ENCODE data around the gene CD84.
"Not testable (repeated sequence)": the region's sequence is repeated elsewhere in the genome, so short reads cannot be mapped to it uniquely, and the experiment has no call there.

Gene CD84

GRCh38 chr1:160539990-160540858 is 39.1 kb downstream of the CD84 start:
- DNase-seq = no peak

- no peak for DNase-seq
These were observed 39.7 kb downstream of the CD84 start for GRCh38 chr1:160539684-160539989.

DNA sequence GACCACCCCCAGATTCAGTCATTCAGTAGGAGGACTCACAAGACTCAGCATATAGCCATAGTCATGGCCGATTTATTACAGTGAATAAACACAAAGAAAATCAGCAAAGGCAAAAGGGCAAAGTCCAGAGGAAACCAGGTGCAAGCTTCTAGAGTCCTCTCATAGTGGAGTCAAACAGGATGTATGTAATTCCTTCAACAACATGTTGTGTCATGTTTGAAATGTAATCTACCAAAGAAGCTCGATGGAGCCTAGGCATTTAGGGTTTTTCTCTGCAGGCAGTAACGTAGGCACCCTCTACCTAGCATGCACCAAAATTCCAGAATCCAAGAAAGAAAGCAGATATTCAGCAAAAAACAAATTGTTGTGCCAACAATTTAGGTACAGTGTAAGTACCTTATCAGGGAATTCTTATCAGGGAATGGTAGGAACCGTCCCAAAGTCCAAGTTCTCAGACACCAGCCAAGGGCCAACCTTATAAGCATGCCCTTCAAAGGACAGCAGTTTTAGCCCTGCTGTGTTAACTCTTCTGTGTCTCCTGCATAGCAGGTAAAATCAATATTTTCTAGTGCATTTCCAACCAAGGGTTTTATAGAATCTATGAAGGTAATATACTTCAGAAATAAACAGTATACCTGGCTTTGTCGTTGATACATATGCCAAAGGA is 40.2 kb downstream of the CD84 start:
- DNase-seq = no peak

- DNase-seq = no peak
These were observed 41.3 kb downstream of the CD84 start for GRCh38 chr1:160537714-160538665.

GRCh38 chr1:160534823-160535605 is 44.3 kb downstream of the CD84 start:
- DNase-seq = no peak

DNA sequence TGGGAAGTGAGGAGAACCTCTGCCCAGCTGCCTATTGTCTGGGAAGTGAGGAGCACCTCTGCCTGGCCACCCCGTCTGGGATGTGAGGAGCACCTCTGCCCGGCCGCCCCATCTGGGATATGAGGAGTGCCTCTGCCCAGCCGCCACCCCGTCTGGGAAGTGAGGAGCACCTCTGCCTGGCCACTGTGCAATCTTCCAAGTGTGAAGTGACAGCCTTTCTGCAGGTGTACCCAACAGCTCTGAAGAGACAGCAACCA is 46.8 kb downstream of the CD84 start:
- not testable (repeated sequence) for DNase-seq

- not testable (repeated sequence) for DNase-seq
These were observed 47.3 kb downstream of the CD84 start for GRCh38 chr1:160531809-160532556.

DNA sequence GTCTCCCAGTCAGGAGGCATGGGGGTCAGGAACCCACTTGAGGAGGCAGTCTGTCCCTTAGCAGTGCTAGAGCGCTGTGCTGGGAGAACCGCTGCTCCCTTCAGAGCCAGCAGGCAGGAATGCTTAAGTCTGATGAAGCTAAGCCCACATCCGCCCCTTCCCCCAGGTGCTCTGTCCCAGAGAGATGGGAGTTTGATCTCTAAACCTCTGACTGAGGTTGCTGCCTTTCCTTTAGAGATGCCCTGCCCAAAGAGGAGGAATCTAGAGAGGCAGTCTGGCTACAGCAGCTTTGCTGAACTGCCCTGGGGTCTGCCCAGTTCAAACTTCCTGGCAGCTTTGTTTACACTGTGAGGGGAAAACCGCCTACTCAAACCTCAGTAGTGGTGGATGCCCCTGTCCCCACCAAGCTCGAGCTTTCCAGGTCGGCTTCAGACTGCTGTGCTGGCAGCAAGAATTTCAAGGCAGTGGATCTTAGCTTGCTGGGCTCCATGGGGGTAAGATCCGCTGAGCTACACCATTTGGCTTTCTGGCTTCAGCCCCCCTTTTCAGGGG is 49.8 kb downstream of the CD84 start:
- DNase-seq = not testable (repeated sequence)

- not testable (repeated sequence) for DNase-seq
These were observed 55.5 kb downstream of the CD84 start for GRCh38 chr1:160523789-160524188.

GRCh38 chr1:160522622-160523345 is 56.5 kb downstream of the CD84 start, which contains the start of gene SLAMF6:
SLAMF6 (minus strand) TSS chr1:160523255; CDS start chr1:160523192, 63 bp downstream.
- DNase-seq = no peak

GRCh38 chr1:160522136-160522535 is 57.2 kb downstream of the CD84 start:
- DNase-seq = no peak

DNA sequence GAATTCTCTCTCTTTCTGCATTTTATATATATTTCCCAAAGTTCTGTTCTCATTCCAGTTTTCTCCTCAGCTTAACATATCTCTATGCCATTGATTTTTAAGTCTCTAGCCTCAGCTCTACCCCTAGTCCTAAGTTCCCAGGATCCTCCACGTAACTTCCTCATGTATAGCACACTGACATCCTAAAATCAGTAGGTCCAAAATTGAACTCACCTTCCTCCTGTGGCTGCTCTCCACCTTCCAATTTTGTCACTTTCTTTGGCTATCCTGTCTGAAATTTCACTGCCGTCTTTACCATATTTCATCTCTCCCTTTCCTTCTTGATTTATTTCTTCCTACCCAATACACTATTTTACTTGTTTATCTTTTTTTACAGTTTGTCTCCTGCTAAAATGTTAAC is 57.7 kb downstream of the CD84 start:
- no peak for DNase-seq

DNA sequence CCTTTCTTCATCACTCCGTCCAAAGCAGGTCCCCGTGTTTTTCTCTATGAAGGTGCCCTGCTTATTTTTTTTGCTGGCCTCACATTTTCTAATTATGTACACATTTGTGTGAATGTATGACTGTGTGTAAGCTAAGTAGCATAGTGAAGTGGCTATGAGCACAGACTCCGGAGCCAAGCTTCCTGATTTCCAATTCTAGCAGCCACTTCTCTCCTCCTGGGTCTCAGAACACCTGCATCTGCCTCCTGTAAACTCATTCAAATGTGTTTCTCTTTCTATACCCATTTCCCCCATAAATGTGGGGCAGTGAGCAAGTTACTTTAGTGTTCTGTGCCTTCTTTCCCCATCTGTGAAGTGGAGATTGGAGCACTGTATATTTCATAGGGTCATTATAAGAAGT is 58.3 kb downstream of the CD84 start:
- DNase-seq = no peak

DNA sequence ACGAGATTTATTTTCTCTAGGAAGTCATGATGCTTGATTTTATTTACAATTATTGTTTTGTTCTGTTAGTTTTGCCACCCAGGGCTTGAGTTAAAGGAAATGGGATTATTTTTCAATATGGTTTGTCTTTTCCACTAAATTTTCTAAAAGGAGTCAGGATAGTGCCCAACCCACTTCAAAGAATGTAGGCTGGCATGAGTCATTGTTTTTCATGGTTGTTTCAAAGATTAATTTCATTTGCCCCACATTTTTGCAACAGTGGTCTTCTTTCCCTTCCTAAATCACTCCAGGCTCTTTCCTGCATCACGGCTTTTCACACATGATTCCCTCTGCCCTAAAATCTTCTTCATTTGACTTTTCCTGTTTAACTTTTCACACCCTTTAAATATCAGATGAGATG is 58.7 kb downstream of the CD84 start:
- no peak for DNase-seq

- DNase-seq = no peak
These were observed 59.5 kb downstream of the CD84 start for GRCh38 chr1:160519642-160520435.

DNA sequence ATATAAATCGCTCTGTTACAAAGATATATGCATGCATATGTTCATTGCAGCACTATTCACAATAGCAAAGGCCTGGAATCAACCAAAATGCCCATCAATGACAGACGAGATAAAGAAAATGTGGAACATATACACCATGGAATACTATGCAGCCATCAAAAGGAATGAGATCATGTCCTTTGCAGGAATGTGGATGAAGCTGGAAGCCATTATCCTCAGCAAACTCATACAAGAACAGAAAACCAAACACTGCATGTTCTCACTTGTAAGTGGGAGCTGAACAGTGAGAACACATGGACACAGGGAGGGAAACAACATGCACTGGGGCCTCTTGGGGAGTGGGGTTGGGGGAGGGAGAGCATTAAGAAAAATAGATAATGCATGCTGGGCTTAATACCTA is 61.8 kb downstream of the CD84 start:
- not testable (repeated sequence) for DNase-seq

- DNase-seq = not testable (repeated sequence)
These were observed 63.4 kb downstream of the CD84 start for GRCh38 chr1:160515908-160516307.

GRCh38 chr1:160504651-160505050 is 74.6 kb downstream of the CD84 start:
- no peak for DNase-seq

GRCh38 chr1:160503087-160503486 is 76.2 kb downstream of the CD84 start:
- no peak for DNase-seq

Measured in DMS 273 treated with DMSO at 0.1 percent for 48 hours (cell line).